Tibial nerve (tissue), 4 donors: ENCODE measurements around the gene DCXR. TPM values are rescaled to one million over a fixed set of nuclear protein-coding genes. Genes with fewer than 3 reads are reported as not detected.

ENCODE experiments used
- DNase-seq, 2 donors: peaks; one replicate each; pipeline ENCODE4 v3.0.0-alpha.2; 2019; ENCODE audit warnings: low spot score in 2 of 2
- H3K27ac ChIP-seq, 4 donors: fragments of 200-600 bp; sonication (generic) in 3 of 4; one replicate each; pipeline ENCODE4 v1.5.1; 2017 to 2019; ENCODE audit warnings: mild to moderate bottlenecking in 1 of 4
- H3K27me3 ChIP-seq, 2 donors: fragments of 200-600 bp; sonication (generic) in 1 of 2; one replicate each; pipeline versions ENCODE4 v1.5.1 to v1.6.0; 2017 to 2019
- H3K36me3 ChIP-seq, 3 donors: fragments of 200-600 bp; sonication (generic); one replicate each; pipeline ENCODE4 v1.5.1; 2018 to 2019
- H3K4me1 ChIP-seq, 4 donors: fragments of 200-600 bp; sonication (generic) in 3 of 4; one replicate each; pipeline ENCODE4 v1.5.1; 2017 to 2019
- H3K4me3 ChIP-seq, 4 donors: fragments of 200-600 bp; sonication (generic) in 3 of 4; one replicate each; pipeline ENCODE4 v1.5.1; 2017 to 2019; ENCODE audit warnings: mild to moderate bottlenecking in 1 of 4, moderate library complexity in 1 of 4
- H3K9me3 ChIP-seq, 4 donors: fragments of 200-600 bp; sonication (generic) in 3 of 4; one replicate each; pipeline ENCODE4 v1.5.1; 2017 to 2019
- EP300 ChIP-seq, 2 donors: sonication (generic); formaldehyde crosslinking; IDR thresholded peaks; one replicate each; pipeline ENCODE4 v1.6.1; 2017; ENCODE audit warnings: antibody characterized with exemption in 2 of 2, mild to moderate bottlenecking in 1 of 2
- POLR2A ChIP-seq, 2 donors: fragments of 450-650 bp; IDR thresholded peaks; one replicate each; pipeline ENCODE4 v1.6.1; 2017; ENCODE audit warnings: antibody characterized with exemption in 2 of 2, mild to moderate bottlenecking in 2 of 2, moderate library complexity in 2 of 2
- WGBS, 2 donors: methylation state at CpG; one replicate each; pipeline ENCODE4 v1.1.5; 2018; 5-methylcytosine and 5-hydroxymethylcytosine counted together
- total RNA-seq, 4 donors: library from RNA; depleted of rRNA; stranded (reverse); fragments of >200 nt; gene quantifications; one replicate each; pipeline ENCODE4 v1.1.0, GENCODE V29; 2016
- TF ChIP-seq, protein P1 (sequence below), 5 experiments: fragments of 200-600 bp in 3 of 5; fragments of 450-650 bp in 2 of 5; sonication (generic) in 3 of 5; IDR thresholded peaks; one replicate each; pipeline ENCODE4 v1.5.1; 2016 to 2019; ENCODE audit warnings: antibody characterized with exemption in 5 of 5, mild to moderate bottlenecking in 3 of 5, moderate library complexity in 2 of 5

Gene DCXR
- total RNA-seq, 4 donors from 2014 or later = 236 to 347 (median 269) TPM

DNA sequence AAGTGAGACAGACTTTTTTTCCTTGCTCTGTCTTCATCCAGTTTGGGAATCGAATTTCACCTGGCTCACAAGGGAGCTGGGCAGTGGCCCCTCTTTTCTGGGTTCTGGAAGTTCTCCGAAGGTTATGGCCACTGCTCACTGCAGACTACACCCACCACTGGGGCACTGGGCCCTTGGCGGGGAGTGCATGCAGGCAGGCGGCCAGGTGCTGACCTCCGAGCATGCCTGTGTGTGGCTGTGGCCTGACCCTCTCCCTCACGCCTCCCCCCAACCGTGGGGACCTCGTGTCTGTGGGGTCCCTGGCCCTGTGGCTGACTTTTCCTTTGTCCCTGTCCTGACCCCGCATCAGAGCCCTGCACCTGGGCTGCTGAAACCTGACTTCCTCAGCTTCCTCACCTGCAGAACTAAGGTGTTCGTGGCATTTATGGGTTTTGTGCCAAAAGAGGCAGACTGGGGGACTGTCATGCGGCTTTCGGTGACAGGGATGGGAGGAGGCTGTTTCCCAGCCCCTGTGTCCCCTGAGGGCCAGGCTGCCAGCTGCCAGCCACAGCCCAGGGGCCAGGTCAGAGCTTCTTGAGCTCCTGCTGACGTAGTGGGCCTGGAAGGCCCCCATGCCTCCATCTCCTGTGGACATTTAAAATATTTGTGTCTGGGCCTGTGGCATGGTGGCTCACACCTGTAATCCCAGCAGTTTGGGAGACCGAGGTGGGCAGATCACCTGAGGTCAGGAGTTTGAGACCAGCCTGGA, 38.6 kb downstream of the DCXR start:
- Histone ChIP-seq H3K4me1 (peaks cover 0 to 33% (median 20%) of the 10 kb centered on the region in 4 donors), H3K27me3 (no peaks in the 10 kb centered on the region), H3K36me3 (peaks cover 0 to 20% (median 0%) of the 10 kb centered on the region in 3 donors), H3K4me3 (no peak overlapping the region), H3K27ac (no peak overlapping the region), H3K9me3 (no peaks in the 10 kb centered on the region)
- 78 to 80% methylated on average over 13 to 14 of the region's 14 CpGs for WGBS, 2 donors
- TF ChIP-seq, protein P1, sequence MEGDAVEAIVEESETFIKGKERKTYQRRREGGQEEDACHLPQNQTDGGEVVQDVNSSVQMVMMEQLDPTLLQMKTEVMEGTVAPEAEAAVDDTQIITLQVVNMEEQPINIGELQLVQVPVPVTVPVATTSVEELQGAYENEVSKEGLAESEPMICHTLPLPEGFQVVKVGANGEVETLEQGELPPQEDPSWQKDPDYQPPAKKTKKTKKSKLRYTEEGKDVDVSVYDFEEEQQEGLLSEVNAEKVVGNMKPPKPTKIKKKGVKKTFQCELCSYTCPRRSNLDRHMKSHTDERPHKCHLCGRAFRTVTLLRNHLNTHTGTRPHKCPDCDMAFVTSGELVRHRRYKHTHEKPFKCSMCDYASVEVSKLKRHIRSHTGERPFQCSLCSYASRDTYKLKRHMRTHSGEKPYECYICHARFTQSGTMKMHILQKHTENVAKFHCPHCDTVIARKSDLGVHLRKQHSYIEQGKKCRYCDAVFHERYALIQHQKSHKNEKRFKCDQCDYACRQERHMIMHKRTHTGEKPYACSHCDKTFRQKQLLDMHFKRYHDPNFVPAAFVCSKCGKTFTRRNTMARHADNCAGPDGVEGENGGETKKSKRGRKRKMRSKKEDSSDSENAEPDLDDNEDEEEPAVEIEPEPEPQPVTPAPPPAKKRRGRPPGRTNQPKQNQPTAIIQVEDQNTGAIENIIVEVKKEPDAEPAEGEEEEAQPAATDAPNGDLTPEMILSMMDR (IDR thresholded peaks at IDR 0.05) = no peak
- TF ChIP-seq EP300 (IDR thresholded peaks at IDR 0.05) = no peak
- no peak for TF ChIP-seq POLR2A (IDR thresholded peaks at IDR 0.05)
- no peak for DNase-seq

GRCh38 chr17:81998212-81998611, 39.3 kb downstream of the DCXR start:
- no peaks in the 10 kb centered on the region for H3K27me3 ChIP-seq
- no peak for DNase-seq
- no peak overlapping the region for H3K4me3 ChIP-seq
- H3K9me3 ChIP-seq = no peaks in the 10 kb centered on the region
- no peak for TF ChIP-seq EP300 (IDR thresholded peaks at IDR 0.05)
- no peak for TF ChIP-seq POLR2A (IDR thresholded peaks at IDR 0.05)
- TF ChIP-seq, protein P1 (IDR thresholded peaks at IDR 0.05) = no peak
- WGBS, 2 donors = 77 to 83% methylated on average over 7 of the region's 7 CpGs
- peaks cover 0 to 32% (median 15%) of the 10 kb centered on the region in 4 donors for H3K4me1 ChIP-seq
- H3K36me3 ChIP-seq = peaks cover 0 to 20% (median 0%) of the 10 kb centered on the region in 3 donors
- no peak overlapping the region for H3K27ac ChIP-seq

- no peak overlapping the region for H3K27ac ChIP-seq
- H3K36me3 ChIP-seq = peaks cover 0 to 20% (median 0%) of the 10 kb centered on the region in 3 donors
- no peak for DNase-seq
- H3K9me3 ChIP-seq = no peaks in the 10 kb centered on the region
- TF ChIP-seq POLR2A (IDR thresholded peaks at IDR 0.05) (no peak), EP300 (IDR thresholded peaks at IDR 0.05) (no peak)
- TF ChIP-seq, protein P1 (IDR thresholded peaks at IDR 0.05) = no peak
- WGBS, 2 donors = 95 to 96% methylated on average over 30 of the region's 30 CpGs
- H3K4me1 ChIP-seq = peaks cover 0 to 39% (median 19%) of the 10 kb centered on the region in 4 donors
- no peaks in the 10 kb centered on the region for H3K27me3 ChIP-seq
- H3K4me3 ChIP-seq = no peak overlapping the region
These were observed 40.6 kb downstream of the DCXR start for GRCh38 chr17:81996757-81997441.

DNA sequence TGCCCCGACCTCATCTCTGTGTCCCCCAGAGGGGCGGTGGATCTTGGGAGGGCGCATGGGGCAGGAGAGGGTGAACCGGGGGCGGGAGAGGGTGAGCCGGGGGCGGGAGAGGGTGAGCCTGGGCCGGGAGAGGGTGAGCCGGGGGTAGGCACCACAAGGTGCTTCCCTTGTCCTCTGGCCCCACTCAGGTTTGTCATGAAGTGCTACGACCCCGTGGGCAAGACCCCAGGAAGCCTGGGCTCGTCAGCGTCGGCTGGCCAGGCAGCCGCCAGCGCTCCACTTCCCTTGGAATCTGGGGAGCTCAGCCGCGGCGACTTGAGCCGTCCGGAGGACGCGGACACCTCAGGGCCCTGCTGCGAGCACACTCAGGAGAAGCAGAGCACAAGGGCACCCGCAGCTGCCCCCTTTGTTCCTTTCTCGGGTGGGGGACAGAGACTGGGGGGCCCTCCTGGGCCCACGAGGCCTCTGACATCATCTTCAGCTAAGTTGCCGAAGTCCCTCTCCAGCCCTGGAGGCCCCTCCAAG, 41.2 kb downstream of the DCXR start:
- 87 to 93% methylated on average over 27 to 28 of the region's 28 CpGs for WGBS, 2 donors
- Histone ChIP-seq H3K27ac (no peak overlapping the region), H3K9me3 (no peaks in the 10 kb centered on the region), H3K4me3 (no peak overlapping the region), H3K36me3 (peaks cover 0 to 20% (median 0%) of the 10 kb centered on the region in 3 donors), H3K4me1 (peaks cover 0 to 45% (median 24%) of the 10 kb centered on the region in 4 donors), H3K27me3 (no peaks in the 10 kb centered on the region)
- TF ChIP-seq EP300 (IDR thresholded peaks at IDR 0.05) = no peak
- TF ChIP-seq POLR2A (IDR thresholded peaks at IDR 0.05) = no peak
- TF ChIP-seq, protein P1 (IDR thresholded peaks at IDR 0.05) = no peak
- no peak for DNase-seq
